Brain microvascular endothelial cell (primary cell): ENCODE data around the gene PRKCB.
A peak's percentile ranks its signal among the peaks of the same experiment; 100 is the strongest.
"Not testable (repeated sequence)": the region's sequence is repeated elsewhere in the genome, so short reads cannot be mapped to it uniquely, and the experiment has no call there.

ENCODE experiments used
- DNase-seq: peaks from one replicate; pipeline ENCODE4 v3.0.0-alpha.2; 2020
- H3K27ac ChIP-seq: fragments of 250-450 bp; sonication (Bioruptor Pico); 2 replicates; pipeline ENCODE4 v1.5.1; 2020; ENCODE audit warnings: mild to moderate bottlenecking, moderate library complexity
- H3K27me3 ChIP-seq: fragments of 250-450 bp; sonication (Bioruptor Pico); replicated peaks from 2 replicates; pipeline ENCODE4 v1.5.1; 2020; ENCODE audit warnings: mild to moderate bottlenecking
- H3K36me3 ChIP-seq: fragments of 250-450 bp; sonication (Bioruptor Pico); replicated peaks from 2 replicates; pipeline ENCODE4 v1.5.1; 2020; ENCODE audit warnings: mild to moderate bottlenecking
- H3K4me3 ChIP-seq: 2 replicates; pipeline ENCODE4 v1.5.1; 2011; ENCODE audit warnings: low read depth, mild to moderate bottlenecking, control low read depth, low read length, moderate library complexity
- in situ Hi-C: cut with HindIII; loops from 2 replicates; pipeline ENCODE4 v1.10.0; 2017; ENCODE audit warnings: low sequenced_read_pairs, low pct_ligation_motif_present
- TF ChIP-seq, protein P1 (sequence below): IDR thresholded peaks from 2 replicates; pipeline ENCODE4 v1.5.1; 2011; ENCODE audit warnings: low read depth, mild to moderate bottlenecking, moderate library complexity, low read length, control low read depth, inconsistent platforms; ENCODE audit errors: missing control alignments

The PRKCB gene

DNA sequence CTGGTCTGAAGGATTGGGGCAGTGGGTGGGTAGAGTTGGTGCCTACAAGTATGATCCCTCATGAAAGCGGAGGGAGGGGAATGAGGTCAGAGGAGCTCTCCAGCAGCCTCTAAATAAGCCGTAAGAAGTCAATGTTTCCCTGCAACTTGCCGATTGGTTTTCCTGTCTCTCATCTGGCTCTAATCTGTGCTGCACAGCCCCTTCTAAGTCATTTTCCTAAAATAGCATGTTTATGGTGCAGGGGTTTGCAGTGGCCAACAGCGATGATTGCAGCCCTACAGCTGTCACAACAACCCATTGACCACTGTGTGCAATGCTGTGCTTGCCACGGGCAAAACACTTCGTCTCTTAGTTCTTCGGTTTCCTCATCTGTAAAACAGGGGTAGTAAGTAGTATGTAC lies 189.2 kb downstream of the PRKCB start:
- H3K4me3 ChIP-seq = no peak overlapping the region
- no peaks in the 10 kb centered on the region for H3K27me3 ChIP-seq
- TF ChIP-seq, protein P1, sequence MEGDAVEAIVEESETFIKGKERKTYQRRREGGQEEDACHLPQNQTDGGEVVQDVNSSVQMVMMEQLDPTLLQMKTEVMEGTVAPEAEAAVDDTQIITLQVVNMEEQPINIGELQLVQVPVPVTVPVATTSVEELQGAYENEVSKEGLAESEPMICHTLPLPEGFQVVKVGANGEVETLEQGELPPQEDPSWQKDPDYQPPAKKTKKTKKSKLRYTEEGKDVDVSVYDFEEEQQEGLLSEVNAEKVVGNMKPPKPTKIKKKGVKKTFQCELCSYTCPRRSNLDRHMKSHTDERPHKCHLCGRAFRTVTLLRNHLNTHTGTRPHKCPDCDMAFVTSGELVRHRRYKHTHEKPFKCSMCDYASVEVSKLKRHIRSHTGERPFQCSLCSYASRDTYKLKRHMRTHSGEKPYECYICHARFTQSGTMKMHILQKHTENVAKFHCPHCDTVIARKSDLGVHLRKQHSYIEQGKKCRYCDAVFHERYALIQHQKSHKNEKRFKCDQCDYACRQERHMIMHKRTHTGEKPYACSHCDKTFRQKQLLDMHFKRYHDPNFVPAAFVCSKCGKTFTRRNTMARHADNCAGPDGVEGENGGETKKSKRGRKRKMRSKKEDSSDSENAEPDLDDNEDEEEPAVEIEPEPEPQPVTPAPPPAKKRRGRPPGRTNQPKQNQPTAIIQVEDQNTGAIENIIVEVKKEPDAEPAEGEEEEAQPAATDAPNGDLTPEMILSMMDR = no peak
- in situ Hi-C loops = no loop called here
- no peaks in the 10 kb centered on the region for H3K36me3 ChIP-seq
- DNase-seq = no peak
- H3K27ac ChIP-seq = no peak overlapping the region

DNA sequence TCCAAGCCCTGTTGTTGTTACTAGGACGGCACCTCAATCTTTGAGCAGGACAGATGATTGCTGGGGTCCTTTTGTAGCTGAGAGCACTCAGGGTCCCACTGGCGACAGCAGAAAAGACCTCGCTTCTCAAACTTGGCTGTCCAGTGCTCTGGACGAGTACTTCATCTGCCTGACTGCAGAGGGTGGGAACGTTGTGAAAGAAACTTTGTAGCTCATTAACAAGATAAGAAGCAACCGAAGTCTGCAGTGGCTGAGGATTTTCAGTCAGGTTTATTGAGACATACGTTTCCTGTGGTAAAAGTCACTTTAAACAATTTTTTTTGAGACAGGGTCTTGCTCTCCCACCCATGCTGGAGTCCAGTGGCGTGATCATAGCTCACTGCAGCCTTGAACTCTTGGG lies 191.7 kb downstream of the PRKCB start:
- no peak for DNase-seq
- Histone ChIP-seq H3K27me3 (no peaks in the 10 kb centered on the region), H3K4me3 (no peak overlapping the region), H3K36me3 (no peaks in the 10 kb centered on the region), H3K27ac (no peak overlapping the region)
- in situ Hi-C loops = no loop called here
- TF ChIP-seq, protein P1 = no peak

DNA sequence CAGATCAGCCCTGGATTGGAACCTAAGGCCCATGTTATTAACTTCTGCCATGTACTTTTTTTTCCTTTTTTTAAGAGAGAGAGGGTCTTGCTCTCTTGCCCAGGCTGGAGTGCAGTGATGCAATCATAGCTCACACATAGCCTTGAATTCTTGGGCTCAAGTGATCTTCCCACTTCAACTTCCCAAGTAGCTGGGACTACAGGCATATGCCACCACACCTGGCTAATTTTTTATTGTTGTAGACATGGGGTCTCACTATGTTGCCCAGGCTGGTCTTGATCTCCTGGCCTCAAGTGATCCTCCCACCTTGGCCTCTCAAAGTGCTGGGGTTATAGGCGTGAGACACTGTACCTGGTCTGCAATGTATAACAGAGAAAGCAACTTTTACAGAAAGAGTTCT lies 194.1 kb downstream of the PRKCB start:
- in situ Hi-C loops, H3K4me3 ChIP-seq, DNase-seq, H3K27ac ChIP-seq, H3K36me3 ChIP-seq, H3K27me3 ChIP-seq: not testable (repeated sequence)

DNA sequence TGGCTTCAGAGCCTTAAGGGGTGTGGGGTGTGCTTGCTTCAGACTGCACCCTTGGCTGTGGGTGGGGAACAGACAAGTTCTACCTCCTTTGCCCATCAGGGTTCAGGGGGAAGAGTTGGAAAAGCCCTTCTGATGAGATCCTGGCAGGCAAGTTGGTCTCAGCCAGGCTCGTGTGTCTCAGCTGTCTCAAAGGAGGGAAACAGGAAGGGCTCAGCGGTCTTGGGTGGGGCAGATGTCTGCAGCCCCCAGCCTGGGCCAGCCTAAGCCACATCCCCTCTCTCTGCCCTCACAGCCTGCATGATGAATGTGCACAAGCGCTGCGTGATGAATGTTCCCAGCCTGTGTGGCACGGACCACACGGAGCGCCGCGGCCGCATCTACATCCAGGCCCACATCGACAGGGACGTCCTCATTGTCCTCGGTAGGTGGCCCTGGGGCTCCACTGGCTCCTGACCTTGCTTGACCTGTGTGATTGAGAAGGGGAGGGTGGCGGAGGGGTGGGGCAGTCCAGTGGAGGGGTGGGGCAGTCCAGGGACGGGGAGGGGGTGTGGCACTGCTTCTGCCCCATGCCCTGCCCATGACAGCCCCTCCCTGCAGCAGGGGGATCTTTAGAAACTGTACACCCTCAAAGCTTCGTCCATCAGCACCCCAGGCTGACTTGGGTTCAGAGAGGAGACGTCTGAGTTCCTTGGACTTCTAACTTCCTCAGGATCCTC lies 199.5 kb downstream of the PRKCB start:
- Histone ChIP-seq H3K27ac (no peak overlapping the region), H3K4me3 (no peak overlapping the region), H3K36me3 (no peaks in the 10 kb centered on the region), H3K27me3 (no peaks in the 10 kb centered on the region)
- in situ Hi-C loops = no loop called here
- TF ChIP-seq, protein P1 = no peak
- DNase-seq = no peak

DNA sequence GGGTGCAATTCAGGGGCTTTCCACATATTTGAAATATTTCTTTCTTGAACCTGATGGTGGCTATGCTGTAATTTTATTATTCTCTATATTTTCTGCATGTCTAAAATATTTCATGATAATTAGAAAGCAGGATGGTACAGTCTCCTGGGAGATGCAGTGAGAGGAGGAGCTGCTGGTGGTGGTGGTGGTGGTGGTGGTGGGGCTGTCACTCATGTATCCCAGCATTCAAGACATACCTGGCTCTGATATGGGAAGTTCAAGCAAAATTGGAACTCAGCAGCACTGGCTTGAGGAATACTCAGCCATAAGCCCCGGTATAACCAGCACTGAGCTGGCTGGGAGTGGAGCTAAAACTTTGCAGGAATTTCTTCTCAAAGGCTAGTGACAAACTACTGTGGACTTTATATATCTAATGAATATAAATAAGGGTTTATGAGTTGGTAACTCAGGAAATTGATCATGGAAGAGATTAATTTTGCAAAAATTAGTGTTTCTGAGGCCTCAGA lies 200.3 kb downstream of the PRKCB start:
- DNase-seq = no peak
- Histone ChIP-seq H3K36me3 (no peaks in the 10 kb centered on the region), H3K4me3 (no peak overlapping the region), H3K27me3 (no peaks in the 10 kb centered on the region), H3K27ac (no peak overlapping the region)
- TF ChIP-seq, protein P1 = no peak
- in situ Hi-C loops = no loop called here

DNA sequence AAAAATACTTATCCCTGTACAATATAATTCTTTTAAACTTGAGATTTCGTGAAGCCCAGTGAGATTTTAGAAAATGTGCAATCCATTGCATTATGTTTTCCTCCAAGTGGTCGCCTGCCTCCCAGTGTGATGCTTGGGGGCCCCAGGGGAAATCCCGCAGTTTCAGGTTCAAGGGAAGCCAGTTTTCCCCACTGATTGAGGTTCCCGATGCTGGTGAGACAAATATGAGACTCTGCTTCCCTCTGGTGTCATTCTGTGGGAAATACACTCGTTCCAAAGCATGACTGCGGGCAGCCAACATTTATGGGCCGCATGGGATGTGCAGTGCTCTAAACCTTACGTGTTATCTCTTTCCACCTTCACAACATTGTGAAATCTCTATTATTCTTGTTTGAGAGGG lies 200.8 kb downstream of the PRKCB start:
- in situ Hi-C loops = no loop called here
- TF ChIP-seq, protein P1 = peak; percentile 66

More for the DNA sequence above, 200.8 kb downstream of the PRKCB start:
- no peak overlapping the region for H3K4me3 ChIP-seq
- H3K27ac ChIP-seq = no peak overlapping the region
- peak; percentile 38 for DNase-seq
- H3K36me3 ChIP-seq = no peaks in the 10 kb centered on the region
- no peaks in the 10 kb centered on the region for H3K27me3 ChIP-seq
